Lower leg skin (tissue), 4 donors: ENCODE results near the gene NTHL1. TPM values are rescaled to one million over a fixed set of nuclear protein-coding genes. Genes with fewer than 3 reads are reported as not detected.

ENCODE experiments used
- DNase-seq, 2 donors: peaks; one replicate each; pipeline ENCODE4 v3.0.0-alpha.2; 2019; ENCODE audit warnings: low spot score in 2 of 2
- H3K4me3 ChIP-seq: fragments of 200-600 bp; sonication (generic); 2 replicates; pipeline ENCODE4 v1.5.1; 2017; ENCODE audit warnings: mild to moderate bottlenecking, low read depth; ENCODE audit not compliant: poor library complexity, severe bottlenecking
- CTCF ChIP-seq, 3 donors: fragments of 450-650 bp; IDR thresholded peaks; one replicate each; pipeline ENCODE4 v1.5.1; 2016; ENCODE audit warnings: antibody characterized with exemption in 3 of 3, mild to moderate bottlenecking in 3 of 3, moderate library complexity in 2 of 3
- POLR2A ChIP-seq, 2 donors: fragments of 450-650 bp; IDR thresholded peaks; one replicate each; pipeline ENCODE4 v1.6.1; 2016 to 2017; ENCODE audit warnings: antibody characterized with exemption in 2 of 2, mild to moderate bottlenecking in 1 of 2, moderate library complexity in 1 of 2
- WGBS, 2 donors: methylation state at CpG; one replicate each; pipeline ENCODE4 v1.1.5; 2018; 5-methylcytosine and 5-hydroxymethylcytosine counted together
- intact Hi-C: fragments of 100-400 bp; cut with DNase I; formaldehyde crosslinking; loops from one replicate; pipeline ENCODE4 v1.15.0; 2023; ENCODE audit warnings: low total_unique reads
- total RNA-seq, 4 donors: library from RNA; depleted of rRNA; stranded (reverse); fragments of >200 nt; gene quantifications; one replicate each; pipeline ENCODE4 v1.1.0, GENCODE V29; 2016

Gene NTHL1
- total RNA-seq, 4 donors from 2014 or later, result 5.8 to 29.9 (median 21.5) TPM

DNA sequence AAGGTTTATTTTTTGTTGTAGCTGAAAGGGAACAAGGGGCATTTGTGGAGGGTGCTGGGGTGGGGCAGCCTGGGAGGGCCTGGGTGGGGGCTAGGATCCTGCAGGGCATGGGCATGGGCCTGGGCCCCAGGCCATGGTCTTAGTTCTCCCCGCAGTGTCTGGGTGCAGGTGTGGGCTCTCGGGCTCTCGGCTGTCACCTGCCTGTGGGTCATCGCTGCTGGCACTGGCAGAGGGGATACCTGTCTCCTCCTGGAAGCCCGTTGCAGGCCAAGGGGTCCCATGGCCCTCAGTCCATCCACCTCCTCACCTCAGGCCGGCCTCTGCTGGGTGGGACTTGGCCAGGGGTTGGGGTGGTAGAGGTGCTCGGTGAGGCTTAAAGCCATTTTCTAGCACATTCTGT is 30.5 kb upstream of the NTHL1 start:
- DNase-seq, result no peak
- intact Hi-C loops, result no loop called here
- TF ChIP-seq POLR2A (IDR thresholded peaks at IDR 0.05) (no peak), CTCF (IDR thresholded peaks at IDR 0.05) (no peak)
- no peak overlapping the region for H3K4me3 ChIP-seq
- WGBS, 2 donors, result 82 to 87% methylated on average over 6 to 7 of the region's 7 CpGs

DNA sequence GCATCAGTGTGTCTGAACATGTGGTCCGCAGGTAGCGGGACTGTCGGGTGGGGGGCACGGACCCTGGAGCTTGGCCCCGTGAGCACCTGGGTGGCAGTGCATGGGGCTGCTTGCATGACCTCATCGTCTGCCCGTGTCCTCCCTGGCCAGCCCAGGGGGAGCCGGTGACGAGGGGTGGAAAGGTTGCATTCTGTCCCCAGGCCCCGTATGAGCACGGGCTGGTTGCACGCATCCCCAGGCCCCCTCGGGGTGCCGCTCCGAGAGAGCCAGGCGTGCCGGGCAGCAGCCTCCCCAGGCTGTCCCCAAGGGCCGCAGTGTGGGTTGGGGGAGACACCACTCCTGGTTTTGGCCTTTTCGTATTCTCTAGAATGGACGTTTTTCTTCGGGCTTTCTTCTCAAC is 30.1 kb upstream of the NTHL1 start:
- TF ChIP-seq CTCF (IDR thresholded peaks at IDR 0.05) (no peak), POLR2A (IDR thresholded peaks at IDR 0.05) (no peak)
- no peak for DNase-seq
- H3K4me3 ChIP-seq, result no peak overlapping the region
- WGBS, 2 donors, result 93 to 95% methylated on average over 14 to 21 of the region's 21 CpGs
- intact Hi-C loops, result no loop called here

GRCh38 chr16:2077016-2077415 is 29.4 kb upstream of the NTHL1 start:
- WGBS, 2 donors, result 93 to 95% methylated on average over 17 of the region's 17 CpGs
- DNase-seq, result no peak
- TF ChIP-seq CTCF (IDR thresholded peaks at IDR 0.05) (no peak), POLR2A (IDR thresholded peaks at IDR 0.05) (no peak)
- H3K4me3 ChIP-seq, result no peak overlapping the region
- intact Hi-C loops, result no loop called here

- intact Hi-C loops, result no loop called here
- TF ChIP-seq CTCF (IDR thresholded peaks at IDR 0.05) (no peak), POLR2A (IDR thresholded peaks at IDR 0.05) (no peak)
- DNase-seq, result no peak
- no peak overlapping the region for H3K4me3 ChIP-seq
- WGBS, 2 donors, result 93 to 94% methylated on average over 24 to 28 of the region's 28 CpGs
Observed at GRCh38 chr16:2076072-2076865, 28.6 kb upstream of the NTHL1 start.

DNA sequence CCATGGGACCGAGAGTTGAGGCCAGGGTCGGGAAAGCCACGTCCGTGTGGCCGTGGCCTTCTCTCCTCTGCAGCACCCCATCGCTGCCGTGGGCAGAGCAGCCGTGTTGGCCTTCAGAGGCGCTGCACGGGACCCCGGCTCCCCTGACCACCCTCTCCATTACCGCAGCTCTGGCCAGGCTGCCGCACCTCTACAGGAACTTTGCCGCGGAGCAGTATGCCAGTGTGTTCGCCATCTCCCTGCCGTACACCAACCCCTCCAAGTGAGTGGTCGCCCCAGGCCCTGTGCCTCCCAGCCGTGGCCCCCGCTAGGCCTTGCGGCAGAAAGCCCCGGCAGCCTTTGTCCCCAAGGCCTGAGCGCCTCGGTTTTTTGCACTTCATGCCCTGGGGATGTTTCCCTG is 28.0 kb upstream of the NTHL1 start:
- DNase-seq, result no peak
- TF ChIP-seq POLR2A (IDR thresholded peaks at IDR 0.05) (no peak), CTCF (IDR thresholded peaks at IDR 0.05) (no peak)
- no peak overlapping the region for H3K4me3 ChIP-seq
- 93 to 96% methylated on average over 24 of the region's 24 CpGs for WGBS, 2 donors
- intact Hi-C loops, result no loop called here

DNA sequence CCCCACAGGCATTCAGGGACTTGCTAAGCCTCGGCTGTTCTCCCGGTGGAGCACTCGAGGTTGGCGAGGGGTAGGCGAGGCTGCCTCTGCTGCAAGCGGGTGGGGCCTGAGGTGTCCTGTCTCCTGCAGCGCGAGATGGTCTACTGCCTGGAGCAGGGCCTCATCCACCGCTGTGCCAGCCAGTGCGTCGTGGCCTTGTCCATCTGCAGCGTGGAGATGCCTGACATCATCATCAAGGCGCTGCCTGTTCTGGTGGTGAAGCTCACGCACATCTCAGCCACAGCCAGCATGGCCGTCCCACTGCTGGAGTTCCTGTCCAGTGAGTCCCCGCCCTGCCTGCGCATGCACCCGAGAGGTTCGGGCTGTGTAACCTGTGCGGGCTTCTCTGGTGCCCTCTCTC is 26.4 kb upstream of the NTHL1 start:
- intact Hi-C loops, result no loop called here
- WGBS, 2 donors, result 88 to 90% methylated on average over 8 to 20 of the region's 20 CpGs
- TF ChIP-seq CTCF (IDR thresholded peaks at IDR 0.05) (no peak), POLR2A (IDR thresholded peaks at IDR 0.05) (no peak)
- no peak for DNase-seq
- H3K4me3 ChIP-seq, result no peak overlapping the region
